GM21825 (cell line): Measurements from ENCODE around the gene TMEM219.

ENCODE experiments used
- ATAC-seq: cut with Tn5 transposase; IDR thresholded peaks from one replicate; pipeline ENCODE4 v1.9.1; 2021; ENCODE audit warnings: mild to moderate bottlenecking, moderate library complexity; ENCODE audit not compliant: unreplicated experiment

Gene TMEM219

DNA sequence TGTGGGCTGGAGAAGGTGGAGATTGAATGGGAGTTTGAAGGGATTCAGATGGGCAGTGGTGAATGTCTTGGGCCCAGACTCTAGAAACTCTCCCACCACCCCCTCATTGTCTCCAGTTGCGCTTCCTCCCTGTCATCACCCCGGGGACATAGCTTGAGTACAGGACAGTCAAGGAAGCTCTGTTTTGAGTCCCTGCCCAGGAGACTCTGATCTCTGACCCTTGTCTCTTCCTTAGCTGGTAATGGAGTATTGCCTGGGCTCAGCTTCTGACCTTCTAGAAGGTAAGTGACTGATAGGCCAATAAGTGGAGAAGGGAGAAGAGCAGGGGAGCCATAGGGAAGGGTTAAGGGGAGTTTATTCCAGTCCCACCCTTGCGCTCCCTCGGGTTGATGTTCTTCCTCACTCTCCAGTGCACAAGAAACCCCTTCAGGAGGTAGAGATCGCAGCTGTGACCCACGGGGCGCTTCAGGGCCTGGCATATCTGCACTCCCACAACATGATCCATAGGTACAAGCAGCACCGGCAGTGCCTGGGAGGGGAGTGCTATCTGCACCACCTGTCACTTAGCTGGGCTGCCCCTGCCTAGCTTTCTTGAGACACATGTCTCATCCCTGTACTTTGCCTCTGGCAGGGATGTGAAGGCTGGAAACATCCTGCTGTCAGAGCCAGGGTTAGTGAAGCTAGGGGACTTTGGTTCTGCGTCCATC lies 16.8 kb downstream of the TMEM219 start:
- ATAC-seq: no peak

DNA sequence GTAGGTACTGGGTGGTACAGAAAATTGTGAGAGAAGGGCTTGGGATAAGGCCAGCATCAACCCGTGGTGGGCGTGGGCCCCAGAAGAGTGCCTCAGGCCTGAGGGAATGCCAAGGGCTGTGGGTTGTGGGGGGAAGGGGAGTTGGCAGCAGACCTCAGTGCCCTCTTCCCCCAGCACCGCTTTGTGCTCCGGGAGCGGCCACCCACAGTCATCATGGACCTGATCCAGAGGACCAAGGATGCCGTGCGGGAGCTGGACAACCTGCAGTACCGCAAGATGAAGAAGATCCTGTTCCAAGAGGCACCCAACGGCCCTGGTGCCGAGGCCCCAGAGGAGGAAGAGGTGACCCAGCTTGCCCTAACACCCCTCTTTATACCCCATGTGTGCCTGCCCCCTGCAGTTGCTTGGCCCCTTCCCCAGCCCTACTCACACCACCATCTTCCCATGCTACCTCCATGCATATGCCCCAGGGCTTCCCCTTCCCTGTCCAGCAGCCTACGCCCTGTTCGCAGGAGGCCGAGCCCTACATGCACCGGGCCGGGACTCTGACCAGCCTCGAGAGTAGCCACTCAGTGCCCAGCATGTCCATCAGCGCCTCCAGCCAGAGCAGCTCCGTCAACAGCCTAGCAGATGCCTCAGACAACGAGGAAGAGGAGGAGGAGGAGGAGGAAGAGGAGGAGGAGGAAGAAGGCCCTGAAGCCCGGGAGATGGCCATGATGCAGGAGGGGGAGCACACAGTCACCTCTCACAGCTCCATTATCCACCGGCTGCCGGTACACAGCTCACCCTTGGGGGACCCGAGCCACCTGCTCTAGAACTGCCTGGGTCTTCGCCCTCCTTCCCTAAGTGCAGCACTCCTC lies 20.9 kb downstream of the TMEM219 start:
- no peak for ATAC-seq

DNA sequence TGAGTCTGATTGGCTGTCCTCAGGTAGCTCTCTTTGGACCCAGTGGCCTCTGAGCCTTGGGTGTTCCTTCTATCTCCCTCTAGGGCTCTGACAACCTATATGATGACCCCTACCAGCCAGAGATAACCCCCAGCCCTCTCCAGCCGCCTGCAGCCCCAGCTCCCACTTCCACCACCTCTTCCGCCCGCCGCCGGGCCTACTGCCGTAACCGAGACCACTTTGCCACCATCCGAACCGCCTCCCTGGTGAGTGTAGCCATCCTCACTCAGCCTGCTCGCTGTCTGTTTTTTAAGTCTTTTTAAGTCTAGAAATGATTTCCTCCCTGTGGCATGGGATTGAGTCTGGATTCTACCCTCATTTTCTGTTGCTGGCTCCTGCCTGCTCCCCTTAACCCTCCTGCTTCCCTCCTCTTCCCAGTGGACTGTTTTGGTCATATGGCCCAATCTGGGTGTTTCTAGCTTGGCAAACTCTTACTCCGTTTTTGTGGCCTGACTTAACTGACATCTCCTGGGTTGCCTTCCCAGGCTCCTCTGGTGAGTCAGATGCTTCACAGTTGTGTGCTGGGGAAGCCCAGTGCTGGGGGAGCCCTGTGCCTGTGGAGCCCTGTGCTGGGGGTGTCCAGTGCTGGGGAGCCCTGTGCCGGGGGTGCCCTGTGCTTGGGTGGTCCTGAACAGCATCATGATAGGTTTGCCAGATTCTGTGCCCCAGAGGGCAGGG lies 21.7 kb downstream of the TMEM219 start:
- no peak for ATAC-seq

DNA sequence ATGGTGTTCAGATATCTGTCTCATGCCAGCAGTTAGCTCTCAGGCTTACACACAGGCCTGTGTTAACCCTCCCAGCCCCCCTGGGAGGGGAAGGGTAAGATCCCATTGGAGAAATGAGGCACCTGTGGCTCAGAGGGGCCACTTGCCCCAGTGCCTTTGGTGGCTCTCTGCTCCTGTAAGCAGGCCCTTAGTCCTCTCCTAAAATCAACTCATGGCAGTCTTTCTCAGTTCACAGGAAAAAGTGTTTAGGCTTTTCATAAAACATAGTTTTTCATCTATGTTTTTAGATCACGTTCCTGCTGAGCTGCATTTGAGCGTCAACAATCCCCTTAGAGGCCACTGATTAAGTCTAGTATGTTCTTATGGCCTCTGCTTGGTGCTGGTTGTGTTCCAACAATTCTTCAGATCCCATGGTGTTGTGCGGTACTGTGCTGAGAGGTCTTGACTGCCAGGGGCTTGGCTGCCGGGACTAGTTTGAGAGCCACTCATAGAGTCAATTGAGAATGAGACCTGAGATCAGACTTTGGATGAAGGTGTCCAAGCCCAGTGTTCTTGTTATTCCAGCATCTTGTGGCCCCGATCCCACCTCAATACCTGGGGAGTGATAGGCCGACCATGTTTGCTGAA lies 22.4 kb downstream of the TMEM219 start:
- ATAC-seq: no peak

DNA sequence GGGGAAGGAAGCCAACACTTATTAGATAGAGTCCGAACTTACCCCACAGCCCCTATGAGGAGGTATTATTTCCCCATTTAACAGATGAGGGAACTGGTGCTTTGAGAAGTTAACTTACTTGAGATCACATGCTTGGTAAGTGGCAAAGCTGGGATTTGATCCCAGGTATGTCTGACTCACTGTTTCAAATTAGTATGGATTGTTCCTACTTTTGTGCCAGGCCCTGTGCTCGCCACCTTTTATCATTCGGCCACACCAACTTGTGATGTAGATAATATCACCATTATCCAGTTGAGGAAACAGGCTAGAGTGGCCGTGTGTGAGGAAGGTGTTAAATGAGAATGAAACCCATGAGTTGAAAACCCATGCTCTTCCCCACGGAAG lies 22.9 kb downstream of the TMEM219 start:
- ATAC-seq: no peak

DNA sequence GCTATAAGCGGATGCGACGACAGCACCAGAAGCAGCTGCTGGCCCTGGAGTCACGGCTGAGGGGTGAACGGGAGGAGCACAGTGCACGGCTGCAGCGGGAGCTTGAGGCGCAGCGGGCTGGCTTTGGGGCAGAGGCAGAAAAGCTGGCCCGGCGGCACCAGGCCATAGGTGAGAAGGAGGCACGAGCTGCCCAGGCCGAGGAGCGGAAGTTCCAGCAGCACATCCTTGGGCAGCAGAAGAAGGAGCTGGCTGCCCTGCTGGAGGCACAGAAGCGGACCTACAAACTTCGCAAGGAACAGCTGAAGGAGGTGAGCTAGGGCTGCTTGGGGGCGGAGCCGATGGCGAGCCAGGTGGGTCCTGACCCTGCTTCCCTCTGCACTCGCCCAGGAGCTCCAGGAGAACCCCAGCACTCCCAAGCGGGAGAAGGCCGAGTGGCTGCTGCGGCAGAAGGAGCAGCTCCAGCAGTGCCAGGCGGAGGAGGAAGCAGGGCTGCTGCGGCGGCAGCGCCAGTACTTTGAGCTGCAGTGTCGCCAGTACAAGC lies 23.5 kb downstream of the TMEM219 start:
- no peak for ATAC-seq

DNA sequence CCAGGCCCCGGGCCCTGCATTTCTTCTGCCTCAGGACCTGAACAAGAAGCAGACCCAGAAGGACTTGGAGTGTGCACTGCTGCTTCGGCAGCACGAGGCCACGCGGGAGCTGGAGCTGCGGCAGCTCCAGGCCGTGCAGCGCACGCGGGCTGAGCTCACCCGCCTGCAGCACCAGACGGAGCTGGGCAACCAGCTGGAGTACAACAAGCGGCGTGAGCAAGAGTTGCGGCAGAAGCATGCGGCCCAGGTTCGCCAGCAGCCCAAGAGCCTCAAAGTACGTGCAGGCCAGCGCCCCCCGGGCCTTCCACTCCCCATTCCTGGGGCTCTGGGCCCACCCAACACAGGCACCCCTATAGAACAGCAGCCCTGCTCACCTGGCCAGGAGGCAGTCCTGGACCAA lies 24.4 kb downstream of the TMEM219 start:
- ATAC-seq: no peak

DNA sequence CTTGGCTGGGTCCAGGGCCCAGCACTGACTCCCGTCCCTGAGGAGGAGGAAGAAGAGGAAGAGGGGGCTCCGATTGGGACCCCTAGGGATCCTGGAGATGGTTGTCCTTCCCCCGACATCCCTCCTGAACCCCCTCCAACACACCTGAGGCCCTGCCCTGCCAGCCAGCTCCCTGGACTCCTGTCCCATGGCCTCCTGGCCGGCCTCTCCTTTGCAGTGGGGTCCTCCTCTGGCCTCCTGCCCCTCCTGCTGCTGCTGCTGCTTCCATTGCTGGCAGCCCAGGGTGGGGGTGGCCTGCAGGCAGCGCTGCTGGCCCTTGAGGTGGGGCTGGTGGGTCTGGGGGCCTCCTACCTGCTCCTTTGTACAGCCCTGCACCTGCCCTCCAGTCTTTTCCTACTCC lies 25.1 kb downstream of the TMEM219 start:
- ATAC-seq: no peak

DNA sequence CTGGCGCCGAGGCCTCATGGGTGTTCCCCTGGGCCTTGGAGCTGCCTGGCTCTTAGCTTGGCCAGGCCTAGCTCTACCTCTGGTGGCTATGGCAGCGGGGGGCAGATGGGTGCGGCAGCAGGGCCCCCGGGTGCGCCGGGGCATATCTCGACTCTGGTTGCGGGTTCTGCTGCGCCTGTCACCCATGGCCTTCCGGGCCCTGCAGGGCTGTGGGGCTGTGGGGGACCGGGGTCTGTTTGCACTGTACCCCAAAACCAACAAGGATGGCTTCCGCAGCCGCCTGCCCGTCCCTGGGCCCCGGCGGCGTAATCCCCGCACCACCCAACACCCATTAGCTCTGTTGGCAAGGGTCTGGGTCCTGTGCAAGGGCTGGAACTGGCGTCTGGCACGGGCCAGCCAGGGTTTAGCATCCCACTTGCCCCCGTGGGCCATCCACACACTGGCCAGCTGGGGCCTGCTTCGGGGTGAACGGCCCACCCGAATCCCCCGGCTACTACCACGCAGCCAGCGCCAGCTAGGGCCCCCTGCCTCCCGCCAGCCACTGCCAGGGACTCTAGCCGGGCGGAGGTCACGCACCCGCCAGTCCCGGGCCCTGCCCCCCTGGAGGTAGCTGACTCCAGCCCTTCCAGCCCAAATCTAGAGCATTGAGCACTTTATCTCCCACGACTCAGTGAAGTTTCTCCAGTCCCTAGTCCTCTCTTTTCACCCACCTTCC lies 25.6 kb downstream of the TMEM219 start:
- no peak for ATAC-seq

DNA sequence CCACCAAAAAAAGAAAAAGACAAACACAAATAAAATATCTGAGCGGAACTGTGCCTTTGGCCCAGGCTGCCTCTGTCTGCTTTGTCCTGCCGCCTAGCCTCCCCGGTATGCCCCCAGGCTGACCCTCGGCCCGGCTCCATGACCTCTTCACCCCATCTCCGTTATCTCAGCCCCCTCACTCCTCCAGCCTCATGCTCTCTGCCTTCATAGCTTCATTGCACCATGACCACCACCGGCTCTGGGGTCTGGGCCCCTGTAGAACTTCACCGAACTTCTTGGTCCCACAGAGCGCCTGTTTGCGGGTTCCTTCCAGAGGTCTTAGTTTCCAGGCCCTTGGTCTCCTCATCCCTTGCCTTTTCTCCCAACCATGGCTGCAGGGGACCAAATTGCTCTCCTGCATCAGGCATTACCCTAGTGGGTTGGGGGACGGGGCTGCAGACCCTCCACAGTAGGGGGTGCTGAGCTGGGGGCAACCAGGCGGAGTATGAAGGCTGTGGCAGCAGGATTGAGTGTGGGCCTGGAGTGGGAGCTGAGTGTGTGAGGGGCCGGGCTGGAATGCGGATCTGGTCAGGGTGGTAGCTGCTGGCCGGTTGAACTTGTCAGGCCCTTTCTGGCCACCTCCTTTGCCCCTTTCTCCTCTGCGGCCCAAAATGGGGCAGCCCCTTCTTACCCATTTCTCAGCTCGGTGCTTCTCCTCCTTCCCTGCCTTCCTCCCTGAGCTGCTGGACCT lies 26.6 kb downstream of the TMEM219 start:
- ATAC-seq: no peak

DNA sequence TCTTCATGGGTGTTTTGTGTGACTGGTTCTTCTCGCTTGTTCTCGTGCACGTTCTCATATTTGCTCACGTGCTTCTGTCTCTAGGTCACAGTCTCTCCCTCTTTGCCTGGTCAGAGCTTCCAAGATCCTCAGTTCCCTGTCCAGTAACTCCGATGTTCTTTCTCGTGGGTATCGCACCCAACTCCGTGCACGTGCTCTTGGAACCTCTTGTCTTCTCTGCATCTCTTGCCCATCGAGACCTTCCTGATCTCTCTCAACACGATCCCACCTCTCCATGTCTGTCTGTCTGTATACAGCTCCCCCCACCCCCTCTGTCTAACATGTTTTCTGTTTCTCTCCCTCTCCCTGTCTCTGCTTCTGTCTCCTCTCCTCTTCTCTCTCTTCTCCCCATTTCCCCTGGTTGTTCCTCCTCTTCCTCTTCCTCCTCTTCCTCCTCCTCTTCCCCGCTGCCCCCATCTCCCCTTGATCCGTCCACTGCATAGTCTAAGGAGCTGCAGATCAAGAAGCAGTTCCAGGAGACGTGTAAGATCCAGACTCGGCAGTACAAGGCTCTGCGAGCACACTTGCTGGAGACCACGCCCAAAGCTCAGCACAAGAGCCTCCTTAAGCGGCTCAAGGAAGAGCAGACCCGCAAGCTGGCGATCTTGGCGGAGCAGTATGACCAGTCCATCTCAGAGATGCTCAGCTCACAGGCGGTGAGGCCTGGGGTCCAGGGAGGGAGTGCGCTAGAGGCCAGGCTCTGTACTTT lies 27.4 kb downstream of the TMEM219 start:
- ATAC-seq: no peak

DNA sequence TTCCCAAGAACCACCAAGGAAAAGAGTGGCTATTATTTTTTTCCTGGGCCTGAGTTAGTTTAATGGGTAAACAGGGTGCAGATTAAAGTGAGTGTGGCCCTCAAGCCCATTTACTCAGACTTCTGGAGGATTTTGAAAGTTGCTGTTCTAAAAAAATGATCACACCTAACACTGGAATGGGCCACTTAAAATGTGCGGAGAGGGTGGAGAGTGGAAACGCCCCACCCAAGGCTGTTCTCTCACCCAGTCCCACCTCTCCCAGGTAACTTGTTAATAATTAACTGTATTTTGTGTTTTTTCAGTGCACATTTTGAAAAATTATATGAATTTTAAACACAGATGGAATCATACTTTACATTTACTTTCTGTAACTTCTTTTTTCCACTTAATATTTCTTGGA lies 28.2 kb downstream of the TMEM219 start:
- no peak for ATAC-seq

DNA sequence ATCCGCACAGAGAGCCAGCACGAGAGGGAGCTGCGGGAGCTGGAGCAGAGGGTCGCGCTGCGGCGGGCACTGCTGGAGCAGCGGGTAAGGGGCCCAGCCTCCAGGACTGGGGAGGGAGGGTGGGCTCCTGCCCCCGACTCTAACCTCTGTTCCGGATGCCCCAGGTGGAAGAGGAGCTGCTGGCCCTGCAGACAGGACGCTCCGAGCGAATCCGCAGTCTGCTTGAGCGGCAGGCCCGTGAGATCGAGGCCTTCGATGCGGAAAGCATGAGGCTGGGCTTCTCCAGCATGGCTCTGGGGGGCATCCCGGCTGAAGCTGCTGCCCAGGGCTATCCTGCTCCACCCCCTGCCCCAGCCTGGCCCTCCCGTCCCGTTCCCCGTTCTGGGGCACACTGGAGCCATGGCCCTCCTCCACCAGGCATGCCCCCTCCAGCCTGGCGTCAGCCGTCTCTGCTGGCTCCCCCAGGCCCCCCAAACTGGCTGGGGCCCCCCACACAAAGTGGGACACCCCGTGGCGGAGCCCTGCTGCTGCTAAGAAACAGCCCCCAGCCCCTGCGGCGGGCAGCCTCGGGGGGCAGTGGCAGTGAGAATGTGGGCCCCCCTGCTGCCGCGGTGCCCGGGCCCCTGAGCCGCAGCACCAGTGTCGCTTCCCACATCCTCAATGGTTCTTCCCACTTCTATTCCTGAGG lies 29.1 kb downstream of the TMEM219 start:
- ATAC-seq: no peak

DNA sequence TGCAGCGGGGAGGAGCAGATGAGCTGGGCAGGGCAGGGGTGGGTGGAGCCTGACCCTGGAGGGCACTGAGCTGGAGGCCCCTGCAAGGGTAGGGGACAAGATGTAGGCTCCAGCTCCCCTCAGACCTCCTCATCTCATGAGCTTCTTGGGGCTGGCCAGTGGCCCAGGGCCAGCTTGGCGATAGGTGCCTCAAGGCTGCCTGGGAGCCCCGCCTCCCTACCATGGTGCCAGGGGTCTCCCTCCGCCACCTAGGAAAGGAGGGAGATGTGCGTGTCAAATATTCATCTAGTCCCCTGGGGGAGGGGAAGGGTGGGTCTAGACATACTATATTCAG lies 29.7 kb downstream of the TMEM219 start:
- ATAC-seq: no peak

DNA sequence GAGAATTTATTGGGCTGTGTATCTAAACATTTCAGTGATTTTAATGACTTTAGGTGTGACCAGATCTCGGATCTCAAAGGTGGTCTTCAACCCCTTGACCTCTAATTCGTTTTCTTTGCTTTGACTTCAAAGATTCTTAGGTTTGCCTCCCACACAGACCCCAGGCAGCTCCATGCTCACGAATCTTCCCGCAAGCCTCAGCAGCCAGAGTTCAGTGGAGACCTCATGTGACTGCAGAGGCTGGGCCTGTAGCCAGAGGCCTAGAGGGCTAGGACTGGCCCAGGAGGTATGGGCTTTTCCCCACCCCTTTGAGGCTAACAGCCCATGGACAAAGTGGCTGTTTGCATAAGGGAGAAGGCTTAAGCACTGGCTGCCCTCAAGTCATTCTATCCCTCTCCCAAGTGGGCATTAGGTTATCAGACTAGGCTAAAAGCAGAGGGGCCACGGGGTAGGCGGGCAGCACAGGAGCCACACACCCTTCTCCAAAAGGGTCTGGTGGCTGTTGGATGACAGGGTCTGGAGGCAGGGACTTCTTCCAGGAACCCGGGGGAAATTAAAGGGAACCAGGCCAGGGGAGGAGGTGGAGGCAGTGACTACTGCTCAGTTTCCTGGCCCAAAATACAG lies 30.6 kb downstream of the TMEM219 start:
- no peak for ATAC-seq

DNA sequence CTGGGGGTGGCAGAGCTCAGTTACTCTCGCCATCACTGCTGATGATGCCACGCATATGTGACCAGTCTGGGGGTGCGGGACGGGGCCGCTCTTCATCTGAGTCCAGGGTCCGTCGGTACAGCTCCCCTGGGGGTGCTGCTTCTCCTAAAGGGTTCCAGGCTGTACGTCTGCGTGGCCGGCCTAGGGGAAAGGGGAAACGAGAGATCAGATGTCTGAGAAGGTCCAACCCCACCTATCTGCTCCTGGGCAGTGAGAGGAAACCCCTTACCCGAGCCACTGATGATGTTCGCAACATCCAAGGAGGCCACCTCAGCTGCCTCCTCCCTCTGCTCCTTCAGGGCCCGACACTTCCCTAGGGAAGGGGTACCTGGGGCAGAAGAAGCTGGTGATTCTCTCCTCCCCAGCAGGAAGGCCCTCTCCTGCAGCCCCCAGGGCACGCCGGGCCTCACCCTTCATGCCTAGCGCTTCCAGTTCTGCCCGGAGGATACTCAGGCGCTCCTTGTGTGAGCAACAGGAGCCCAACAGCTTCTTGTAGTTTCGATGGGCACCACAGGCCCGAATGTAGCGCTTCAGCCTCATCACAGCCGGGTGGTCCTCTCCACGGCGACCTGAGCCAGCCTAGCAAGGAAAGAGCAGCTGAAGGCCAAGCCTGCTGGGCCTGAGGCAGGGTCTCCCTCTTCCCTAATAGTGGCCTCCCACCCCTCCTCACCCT lies 31.5 kb downstream of the TMEM219 start:
- ATAC-seq: no peak

DNA sequence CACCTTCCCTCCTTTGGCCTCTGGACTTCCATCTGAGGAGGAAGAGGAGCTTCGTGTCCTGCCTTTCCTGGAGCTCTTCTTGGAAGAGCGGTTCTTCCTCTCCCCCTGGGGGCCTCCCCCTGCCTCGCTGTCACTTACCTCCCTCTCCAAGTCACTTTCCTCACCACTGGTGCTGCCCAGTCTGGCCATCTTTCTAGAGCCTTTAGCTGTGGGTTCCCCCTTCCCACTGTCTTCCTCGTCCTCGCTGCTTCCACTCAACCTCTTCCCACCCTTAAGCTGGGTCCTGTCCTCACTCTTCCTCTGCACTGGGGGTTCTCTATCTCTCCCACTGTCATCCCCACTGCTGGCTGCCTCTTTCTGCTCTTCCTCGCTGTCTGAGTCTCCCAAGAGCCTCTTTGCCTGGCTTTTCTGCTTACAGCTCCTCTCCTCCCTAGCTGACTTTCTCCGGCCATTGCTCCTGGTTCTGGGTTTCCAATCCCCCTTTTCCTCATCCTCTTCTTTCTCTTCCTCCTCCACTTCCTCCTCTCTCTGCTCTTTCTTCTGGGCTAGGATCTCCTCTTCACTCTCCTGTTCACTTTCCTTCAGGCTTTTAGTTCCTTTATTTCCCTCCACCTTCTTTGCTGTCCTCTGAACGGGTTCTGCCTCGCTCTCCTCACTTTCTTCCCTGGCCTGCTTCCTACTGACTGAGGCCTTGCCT lies 32.2 kb downstream of the TMEM219 start:
- ATAC-seq: no peak
